Measurements from ENCODE around the gene SMIM24.
"Not testable (repeated sequence)": the region's sequence is repeated elsewhere in the genome, so short reads cannot be mapped to it uniquely, and the experiment has no call there.

SMIM24 gene

GRCh38 chr19:3480383-3481091, at the start of gene SMIM24:
SMIM24 (minus strand) TSS chr19:3480525; CDS start chr19:3480463, 62 bp downstream.
- no peak for DNase-seq

GRCh38 chr19:3529299-3529698, 49.0 kb upstream of the SMIM24 start:
- not testable (repeated sequence) for DNase-seq

GRCh38 chr19:3528539-3529211, 48.4 kb upstream of the SMIM24 start:
- DNase-seq = no peak

GRCh38 chr19:3528080-3528479, 47.8 kb upstream of the SMIM24 start:
- DNase-seq = no peak

- DNase-seq = no peak
These were observed 47.0 kb upstream of the SMIM24 start for GRCh38 chr19:3527238-3527910.

- no peak for DNase-seq
These were observed 46.3 kb upstream of the SMIM24 start for GRCh38 chr19:3526507-3527237.

- no peak for DNase-seq
These were observed 44.7 kb upstream of the SMIM24 start for GRCh38 chr19:3524904-3525451.

- DNase-seq = no peak
These were observed 43.9 kb upstream of the SMIM24 start for GRCh38 chr19:3524078-3524842.

GRCh38 chr19:3523361-3524077, 43.2 kb upstream of the SMIM24 start:
- no peak for DNase-seq

- DNase-seq = no peak
These were observed 42.4 kb upstream of the SMIM24 start for GRCh38 chr19:3522421-3523360.

GRCh38 chr19:3521104-3521445, 40.8 kb upstream of the SMIM24 start:
- DNase-seq = no peak

GRCh38 chr19:3520166-3521103, 40.1 kb upstream of the SMIM24 start:
- no peak for DNase-seq

- DNase-seq = no peak
These were observed 38.8 kb upstream of the SMIM24 start for GRCh38 chr19:3519126-3519525.

GRCh38 chr19:3518659-3519058, 38.3 kb upstream of the SMIM24 start:
- DNase-seq = no peak

- DNase-seq = no peak
These were observed 37.9 kb upstream of the SMIM24 start for GRCh38 chr19:3518255-3518654.

- no peak for DNase-seq
These were observed 37.3 kb upstream of the SMIM24 start for GRCh38 chr19:3517638-3518037.

- peak; percentile 43 for DNase-seq
These were observed 36.4 kb upstream of the SMIM24 start for GRCh38 chr19:3516675-3517207.

- DNase-seq = no peak
These were observed 35.6 kb upstream of the SMIM24 start for GRCh38 chr19:3515891-3516422.

GRCh38 chr19:3514930-3515329, 34.6 kb upstream of the SMIM24 start:
- DNase-seq = no peak

Data from stimulated activated CD4-positive, alpha-beta T cell treated with anti-CD3 and anti-CD28 coated beads, Interleukin-1b, Interleukin-23, amount 100 ng/mL, for 48 hours (primary cell).